Medulla oblongata (tissue), 1 donor: ENCODE measurements around the gene ALDOB.
"Not testable (repeated sequence)": the region's sequence is repeated elsewhere in the genome, so short reads cannot be mapped to it uniquely, and the experiment has no call there.

Experiments
- DNase-seq: peaks from one replicate; pipeline ENCODE4 v3.0.0-alpha.2; 2015; ENCODE audit errors: extremely low spot score

Gene ALDOB

GRCh38 chr9:101384873-101385536, 50.6 kb downstream of the ALDOB start, which contains the start of gene BAAT:
Gene BAAT, minus strand, starts transcription at chr9:101385006. Its CDS starts 13,602 bp downstream, at chr9:101371404.
- DNase-seq, result not testable (repeated sequence)

DNA sequence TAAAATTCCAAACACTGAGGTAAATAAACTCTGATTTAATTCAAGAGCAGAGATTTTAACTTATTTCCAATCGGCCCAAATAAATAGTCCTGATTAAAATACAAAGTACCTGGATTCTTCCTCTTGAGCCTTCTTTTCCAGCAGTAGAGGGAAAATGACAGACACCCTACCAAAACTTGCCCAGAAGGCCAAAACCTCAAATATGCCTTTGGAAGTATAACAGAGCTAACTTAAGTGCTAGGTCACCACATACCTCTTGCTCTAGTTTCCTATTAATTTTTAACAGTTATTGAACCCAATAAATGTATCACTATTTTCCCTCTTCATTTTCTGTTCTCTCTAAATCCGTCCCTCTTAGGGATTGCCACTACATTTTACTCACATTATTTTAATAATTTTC, 52.2 kb downstream of the ALDOB start:
- no peak for DNase-seq

DNA sequence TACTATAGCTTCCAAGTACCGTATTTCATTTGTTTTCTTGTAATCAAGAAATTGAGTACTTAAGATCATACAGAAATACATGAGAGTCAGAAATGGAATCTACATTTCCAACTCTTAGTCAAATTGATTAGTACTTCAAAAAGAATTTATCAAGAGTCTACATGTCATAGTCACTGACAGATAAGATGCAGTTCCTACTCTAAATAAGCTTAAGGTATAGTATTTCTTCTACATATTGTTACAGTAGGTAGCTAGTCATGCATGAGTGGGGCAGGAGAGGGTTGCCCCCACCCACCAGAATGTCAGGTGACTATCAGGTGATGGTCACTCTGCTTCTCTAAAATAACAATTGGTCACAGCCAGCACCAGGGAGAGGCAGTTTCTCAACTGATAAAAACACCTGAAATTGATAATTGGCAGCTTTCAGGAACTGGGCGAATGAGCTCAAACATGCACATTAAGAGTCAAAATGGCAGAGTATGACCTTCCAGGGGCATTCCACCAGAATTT, 53.7 kb downstream of the ALDOB start:
- no peak for DNase-seq

- no peak for DNase-seq
Measured at GRCh38 chr9:101381118-101381517, 54.5 kb downstream of the ALDOB start.

- no peak for DNase-seq
Measured at GRCh38 chr9:101380295-101380694, 55.3 kb downstream of the ALDOB start.

GRCh38 chr9:101376111-101376848, 59.3 kb downstream of the ALDOB start:
- DNase-seq, result no peak

DNA sequence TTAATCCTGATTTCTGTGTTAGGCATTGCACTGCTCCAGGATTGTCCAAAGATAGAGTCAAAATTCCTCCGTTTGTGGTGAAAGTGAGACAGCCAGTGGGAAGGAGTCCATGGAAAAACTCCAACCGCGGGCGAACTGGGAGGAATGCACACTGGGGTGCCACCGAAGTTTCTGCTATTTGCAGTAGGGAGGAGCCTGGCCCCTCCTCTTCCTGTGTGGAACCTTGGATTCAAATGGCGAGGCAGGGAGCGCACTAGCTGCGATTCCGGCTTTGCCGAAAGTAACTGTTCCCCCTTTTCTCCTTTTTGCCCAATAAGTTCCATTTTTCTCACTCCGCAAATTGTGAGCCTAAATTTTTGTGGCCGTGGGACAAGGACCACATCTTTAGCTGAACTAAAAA, 60.0 kb downstream of the ALDOB start:
- no peak for DNase-seq

DNA sequence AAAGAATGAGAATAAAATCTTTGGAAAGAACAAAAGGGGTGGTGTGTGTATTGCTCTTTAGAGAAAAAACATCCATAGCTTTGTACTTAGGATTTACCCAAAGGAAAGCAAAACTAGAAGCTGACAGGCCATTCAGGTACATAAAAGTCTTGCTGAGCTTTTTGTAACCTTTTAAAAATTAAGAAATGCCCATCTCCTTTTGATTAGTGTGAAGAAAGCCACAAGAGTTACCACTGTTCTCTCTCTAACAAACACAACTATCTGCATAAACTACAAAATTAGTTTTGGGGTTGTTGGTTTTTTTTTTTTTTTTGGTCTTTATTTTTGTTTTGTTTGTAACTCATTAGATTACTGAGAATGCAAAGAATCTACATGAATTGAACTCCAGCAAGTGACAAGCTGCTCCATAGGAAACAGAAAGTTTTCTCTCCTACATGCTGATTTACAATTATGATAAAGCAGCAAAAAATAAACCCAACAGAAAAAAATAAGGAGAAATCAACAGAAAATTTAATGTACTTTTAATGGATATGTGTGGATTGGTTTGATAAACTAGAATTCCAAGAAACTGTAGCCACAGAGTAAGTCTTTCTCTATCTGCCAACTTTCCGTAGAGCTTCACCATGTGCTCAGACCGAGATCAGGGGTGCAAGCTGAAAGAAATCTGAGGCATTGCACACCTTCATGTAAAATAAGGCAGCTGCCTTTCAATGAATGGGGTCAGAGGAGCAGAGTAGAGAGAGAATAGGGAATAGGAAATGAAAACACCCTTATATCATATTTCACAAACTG, 63.1 kb downstream of the ALDOB start:
- DNase-seq, result no peak

DNA sequence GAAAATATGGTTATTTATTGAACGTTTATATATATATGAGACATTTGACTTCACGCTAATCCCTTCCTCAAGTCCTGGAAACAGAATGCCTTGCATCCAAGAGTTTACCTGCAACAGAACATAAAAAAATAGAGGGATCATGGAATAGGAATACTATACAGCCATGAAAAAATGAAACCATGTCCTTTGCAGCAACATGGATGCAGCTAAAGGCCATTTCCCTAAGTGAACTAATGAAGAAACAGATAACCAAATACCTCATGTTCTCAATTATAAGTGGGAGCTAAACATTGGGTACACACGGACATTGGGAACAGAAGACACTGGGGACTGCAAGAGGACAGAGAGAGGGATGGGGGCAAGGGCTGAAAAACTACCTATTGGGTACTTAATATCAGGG, 63.8 kb downstream of the ALDOB start:
- DNase-seq, result no peak
